GM18526 (cell line): ENCODE measurements around the gene SECTM1.
A peak's percentile ranks its signal among the peaks of the same experiment; 100 is the strongest.

Source experiments
- POLR2A ChIP-seq: IDR thresholded peaks from 3 replicates; pipeline ENCODE4 v1.6.1; 2011; ENCODE audit not compliant: insufficient read length; ENCODE audit errors: extremely low read depth

SECTM1 gene

DNA sequence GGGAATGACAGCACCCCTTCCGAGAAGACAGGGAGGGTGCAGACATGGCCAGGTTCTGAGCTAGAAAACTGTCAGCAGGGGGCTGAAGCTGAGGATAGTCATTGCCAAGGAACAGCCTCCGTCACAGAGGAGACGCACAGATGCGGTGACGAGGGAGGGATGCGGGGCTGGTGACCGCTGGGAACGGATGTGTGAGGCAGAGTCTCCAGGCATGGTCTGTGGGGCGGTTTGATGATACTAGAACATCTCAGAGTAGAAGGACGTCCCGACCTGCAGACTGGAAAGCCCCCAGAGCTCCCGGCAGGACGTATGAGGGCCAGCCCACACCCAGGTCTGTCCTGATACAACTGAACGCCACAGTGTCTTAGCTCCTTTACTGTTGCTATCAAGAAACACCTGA is 58.2 kb downstream of the SECTM1 start:
- no peak for TF ChIP-seq POLR2A

DNA sequence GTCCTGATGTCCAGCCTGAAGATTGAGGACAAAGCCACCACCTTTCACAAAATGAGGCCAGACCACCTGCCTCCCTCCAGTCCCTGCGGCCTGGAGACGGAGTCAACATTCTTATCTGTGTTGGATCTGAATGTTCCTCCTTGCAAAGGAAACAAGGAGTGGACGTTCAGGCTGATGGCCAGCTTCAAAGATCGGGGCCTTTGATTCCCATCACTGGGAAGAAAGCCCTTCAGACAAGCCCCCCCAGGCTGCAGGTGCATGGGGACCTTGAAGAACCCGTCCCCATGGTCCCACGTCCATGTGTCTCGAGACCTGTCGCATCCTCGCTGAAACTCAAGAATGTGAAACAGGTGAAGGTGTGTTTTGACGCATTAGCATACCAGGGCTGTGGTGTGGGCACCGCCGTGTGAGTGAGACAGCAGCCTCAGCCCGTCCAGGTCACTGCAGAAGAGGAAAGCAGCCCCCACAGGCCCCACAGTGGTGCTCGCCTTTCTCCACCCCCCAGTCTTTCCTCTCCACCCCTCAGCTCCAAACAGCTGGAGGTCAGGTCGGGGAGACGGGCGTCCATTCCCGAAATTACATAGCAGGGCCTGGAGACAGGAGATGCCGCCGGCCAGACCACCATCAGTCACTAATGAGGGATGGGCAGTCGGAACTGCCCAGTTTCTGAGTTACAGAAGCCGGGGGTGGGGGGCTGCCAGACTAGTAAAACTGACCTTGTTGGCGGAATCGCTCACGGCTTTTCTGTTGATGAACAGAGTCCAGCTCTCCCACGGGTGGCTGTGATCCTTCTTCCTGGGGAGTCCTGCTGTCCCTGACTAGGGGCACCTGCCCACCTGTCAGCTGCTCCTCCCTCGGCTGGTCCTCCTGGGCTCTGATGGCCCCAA is 59.2 kb downstream of the SECTM1 start:
- TF ChIP-seq POLR2A, result no peak

DNA sequence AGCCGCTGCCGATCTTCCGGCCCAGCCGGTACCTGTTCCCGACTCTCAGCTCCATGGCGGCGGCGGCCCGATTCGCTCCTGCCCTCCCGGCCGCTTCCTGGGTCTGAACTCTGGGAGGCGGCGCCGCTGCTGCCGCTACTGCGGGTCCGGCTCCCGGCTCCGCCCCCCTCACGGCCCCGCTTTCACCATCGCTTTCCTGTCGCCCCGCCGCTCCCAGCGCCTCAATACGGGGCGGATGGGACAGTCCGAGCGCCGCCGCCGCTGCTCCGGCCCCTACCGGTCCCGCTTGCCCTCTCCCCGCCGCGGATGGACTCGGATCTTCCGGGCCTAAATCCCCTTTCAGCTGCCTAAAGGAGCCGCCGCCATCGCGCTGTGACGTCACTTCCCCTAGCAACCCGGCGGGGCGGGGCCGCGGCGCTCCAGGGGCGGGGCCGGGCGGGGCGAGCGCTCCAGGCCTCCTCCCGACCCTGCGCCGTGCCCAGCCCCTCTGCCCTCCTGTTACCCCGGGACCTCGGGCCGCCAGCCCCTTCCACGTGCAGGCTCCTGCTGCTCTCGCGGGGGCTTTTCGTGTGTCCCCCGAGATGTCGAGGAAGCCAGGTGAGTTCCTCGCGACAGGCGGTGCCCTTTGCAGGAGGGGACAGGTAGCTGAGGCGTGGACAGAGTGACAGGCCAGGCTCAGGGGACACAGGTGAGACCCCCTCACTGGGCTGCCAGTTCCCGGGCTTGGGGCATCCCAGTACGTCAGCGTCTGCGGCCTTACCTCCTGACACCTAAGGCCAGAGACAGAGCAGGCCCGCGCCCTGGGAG is 60.0 kb downstream of the SECTM1 start, which contains the start of gene CSNK1D:
Gene CSNK1D, minus strand, starts transcription at position 374 of the 807 bp plus-strand sequence. Its CDS starts 319 bp downstream, at position 55.
- TF ChIP-seq POLR2A, result peak; percentile 67

DNA sequence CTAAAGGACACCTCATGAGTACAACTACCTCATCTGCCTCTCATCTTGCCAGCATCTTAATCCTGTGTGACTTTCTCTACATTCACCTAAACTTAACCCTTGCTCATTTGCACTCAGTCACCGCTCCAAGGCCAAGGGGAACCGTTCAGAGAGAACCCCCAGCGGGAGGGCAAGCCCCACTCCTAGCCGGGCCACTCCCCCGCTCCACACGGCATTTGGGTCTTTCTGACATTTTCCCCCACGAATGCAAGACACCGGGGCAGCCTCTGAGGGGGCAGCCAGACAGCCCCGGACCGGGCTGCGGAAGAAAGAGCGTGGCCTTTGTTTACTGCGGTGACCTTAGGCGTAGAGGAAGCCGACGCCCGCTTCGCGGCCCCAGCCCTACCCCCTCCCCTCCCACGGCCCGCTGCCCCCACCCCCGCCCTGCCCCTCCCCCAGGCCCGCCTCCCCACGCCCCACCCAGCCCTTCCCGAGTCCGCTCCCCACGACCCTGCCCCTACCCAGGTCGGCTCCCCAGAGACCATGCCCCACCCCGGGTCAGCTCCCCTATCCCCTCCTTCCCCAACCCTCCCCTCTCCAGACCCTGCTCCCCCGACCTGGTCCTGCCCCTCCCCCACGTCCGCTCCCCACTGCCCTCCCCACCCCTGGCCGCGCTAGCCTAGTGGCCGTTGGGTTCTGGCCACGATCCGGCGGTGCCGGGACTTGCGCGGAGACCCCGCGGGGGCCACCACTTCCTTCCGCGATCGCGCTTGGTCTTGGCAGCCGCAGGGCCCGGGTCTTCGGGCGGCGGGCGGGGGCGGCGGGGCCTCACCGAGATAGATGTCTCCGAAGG is 60.9 kb downstream of the SECTM1 start:
- TF ChIP-seq POLR2A, result no peak

DNA sequence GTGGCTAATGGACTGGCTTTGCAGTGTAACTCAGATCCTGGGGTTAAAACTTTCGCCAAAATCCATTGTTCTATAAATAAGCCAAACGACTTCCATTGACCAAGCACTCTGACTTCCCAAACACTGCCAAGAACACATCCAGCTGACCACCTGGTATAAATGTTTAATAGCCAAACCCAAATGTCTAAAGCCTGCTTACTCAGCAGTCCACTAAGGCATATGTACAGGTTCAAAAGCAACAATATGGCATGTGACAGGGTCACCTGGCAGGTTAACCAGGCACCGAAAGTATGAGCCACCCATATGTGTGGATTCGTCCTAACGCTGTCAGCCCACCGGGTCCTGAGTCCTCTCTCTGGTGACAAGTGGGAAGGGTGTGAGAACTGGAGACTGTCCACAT is 62.2 kb downstream of the SECTM1 start:
- no peak for TF ChIP-seq POLR2A
